Inferior parietal cortex (tissue), 1 donor: ENCODE data around the gene RAI1.
"Not testable (repeated sequence)": the region's sequence is repeated elsewhere in the genome, so short reads cannot be mapped to it uniquely, and the experiment has no call there.

ENCODE experiments used
- DNase-seq: peaks from one replicate; pipeline ENCODE4 v3.0.0-alpha.2; 2016; ENCODE audit errors: extremely low spot score

RAI1 gene, protein sequence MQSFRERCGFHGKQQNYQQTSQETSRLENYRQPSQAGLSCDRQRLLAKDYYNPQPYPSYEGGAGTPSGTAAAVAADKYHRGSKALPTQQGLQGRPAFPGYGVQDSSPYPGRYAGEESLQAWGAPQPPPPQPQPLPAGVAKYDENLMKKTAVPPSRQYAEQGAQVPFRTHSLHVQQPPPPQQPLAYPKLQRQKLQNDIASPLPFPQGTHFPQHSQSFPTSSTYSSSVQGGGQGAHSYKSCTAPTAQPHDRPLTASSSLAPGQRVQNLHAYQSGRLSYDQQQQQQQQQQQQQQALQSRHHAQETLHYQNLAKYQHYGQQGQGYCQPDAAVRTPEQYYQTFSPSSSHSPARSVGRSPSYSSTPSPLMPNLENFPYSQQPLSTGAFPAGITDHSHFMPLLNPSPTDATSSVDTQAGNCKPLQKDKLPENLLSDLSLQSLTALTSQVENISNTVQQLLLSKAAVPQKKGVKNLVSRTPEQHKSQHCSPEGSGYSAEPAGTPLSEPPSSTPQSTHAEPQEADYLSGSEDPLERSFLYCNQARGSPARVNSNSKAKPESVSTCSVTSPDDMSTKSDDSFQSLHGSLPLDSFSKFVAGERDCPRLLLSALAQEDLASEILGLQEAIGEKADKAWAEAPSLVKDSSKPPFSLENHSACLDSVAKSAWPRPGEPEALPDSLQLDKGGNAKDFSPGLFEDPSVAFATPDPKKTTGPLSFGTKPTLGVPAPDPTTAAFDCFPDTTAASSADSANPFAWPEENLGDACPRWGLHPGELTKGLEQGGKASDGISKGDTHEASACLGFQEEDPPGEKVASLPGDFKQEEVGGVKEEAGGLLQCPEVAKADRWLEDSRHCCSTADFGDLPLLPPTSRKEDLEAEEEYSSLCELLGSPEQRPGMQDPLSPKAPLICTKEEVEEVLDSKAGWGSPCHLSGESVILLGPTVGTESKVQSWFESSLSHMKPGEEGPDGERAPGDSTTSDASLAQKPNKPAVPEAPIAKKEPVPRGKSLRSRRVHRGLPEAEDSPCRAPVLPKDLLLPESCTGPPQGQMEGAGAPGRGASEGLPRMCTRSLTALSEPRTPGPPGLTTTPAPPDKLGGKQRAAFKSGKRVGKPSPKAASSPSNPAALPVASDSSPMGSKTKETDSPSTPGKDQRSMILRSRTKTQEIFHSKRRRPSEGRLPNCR (N-terminal part only)

DNA sequence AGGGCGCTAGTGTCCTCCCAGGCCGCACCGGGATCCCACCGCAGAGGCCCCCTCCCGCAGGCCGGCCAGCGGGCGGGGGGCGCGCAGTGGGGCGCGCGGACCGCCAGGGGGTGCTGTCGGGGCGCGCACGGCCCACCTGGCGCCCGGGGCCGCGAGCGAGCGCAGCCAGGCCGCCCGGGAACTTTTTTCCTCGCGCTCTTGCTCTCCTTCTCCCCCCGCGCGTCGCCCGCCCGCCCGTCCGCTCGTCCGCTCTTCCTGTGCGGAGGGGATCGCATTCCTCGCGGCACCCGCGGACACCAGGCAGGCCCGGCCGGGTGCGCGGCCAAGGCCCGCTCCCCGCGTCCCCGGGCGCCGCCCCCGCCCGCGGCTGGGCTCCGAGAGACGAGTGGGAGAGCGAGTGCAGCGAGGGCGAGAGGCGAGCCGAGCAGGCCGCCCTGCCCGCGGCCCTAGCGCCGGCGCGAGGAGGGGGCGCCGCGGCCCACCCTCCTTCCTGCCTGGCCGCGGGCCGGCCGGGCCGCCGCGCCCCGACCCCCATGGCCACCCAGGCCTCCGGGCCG is at the start of gene RAI1:
RAI1 (plus strand) TSS at position 272 of the 557 bp plus-strand sequence. CDS start 111,491 bp downstream, outside the sequence.
- peak; percentile 58 for DNase-seq

DNA sequence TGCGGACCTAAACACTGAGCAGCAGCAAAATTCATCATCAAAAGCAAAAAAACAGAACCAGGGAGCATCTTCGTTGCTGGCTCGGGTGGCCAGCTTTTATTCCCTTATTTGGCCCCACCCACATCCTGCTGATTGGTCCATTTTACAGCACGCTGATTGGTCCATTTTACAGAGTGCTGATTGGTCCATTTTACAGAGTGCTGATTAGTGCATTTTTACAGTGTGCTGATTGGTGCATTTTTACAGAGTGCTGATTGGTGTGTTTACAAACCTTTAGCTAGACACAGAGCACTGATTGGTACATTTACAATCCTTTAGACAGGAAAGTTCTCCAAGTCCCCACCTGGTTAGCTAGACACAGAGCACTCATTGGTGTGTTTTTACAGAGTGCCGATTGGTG is 48.6 kb upstream of the RAI1 start:
- not testable (repeated sequence) for DNase-seq

DNA sequence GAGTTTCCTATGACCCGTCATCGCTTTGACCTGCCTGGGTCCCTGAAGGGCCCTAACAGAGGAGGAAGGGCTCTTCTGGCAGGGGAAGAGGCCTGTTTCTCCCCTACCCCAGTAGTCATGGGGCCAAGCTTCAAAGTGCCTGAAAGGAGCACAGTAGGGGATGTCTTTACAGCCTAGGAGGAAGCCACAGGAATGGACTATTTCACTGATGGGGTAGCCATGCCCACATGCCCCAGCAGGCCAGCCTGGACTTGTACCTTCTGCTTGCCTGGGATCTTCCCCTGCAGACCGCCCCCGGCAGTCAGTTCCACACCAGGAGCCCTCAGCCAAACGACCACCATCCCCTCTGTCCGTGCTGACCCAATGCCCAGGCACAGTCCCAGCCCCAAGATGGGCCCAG is 47.9 kb upstream of the RAI1 start:
- no peak for DNase-seq

DNA sequence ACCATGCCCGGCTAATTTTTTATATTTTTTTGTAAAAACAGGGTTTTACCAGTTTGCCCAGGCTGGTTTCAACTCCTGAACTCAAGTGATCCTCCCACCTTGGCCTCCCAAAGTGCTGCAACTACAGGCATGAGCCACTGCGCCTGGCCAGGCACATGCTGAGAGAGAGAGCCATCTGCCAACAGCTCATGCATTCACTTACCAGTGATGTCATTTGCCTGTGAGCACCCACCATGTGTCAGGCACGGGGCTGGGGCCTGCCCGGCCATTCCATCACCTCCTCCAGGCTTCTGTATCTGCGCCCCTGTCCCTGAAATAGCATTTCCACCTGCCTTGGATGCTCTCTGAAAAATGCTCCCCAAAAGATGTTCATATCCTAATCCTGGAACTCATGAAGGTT is 46.1 kb upstream of the RAI1 start:
- DNase-seq = no peak

DNA sequence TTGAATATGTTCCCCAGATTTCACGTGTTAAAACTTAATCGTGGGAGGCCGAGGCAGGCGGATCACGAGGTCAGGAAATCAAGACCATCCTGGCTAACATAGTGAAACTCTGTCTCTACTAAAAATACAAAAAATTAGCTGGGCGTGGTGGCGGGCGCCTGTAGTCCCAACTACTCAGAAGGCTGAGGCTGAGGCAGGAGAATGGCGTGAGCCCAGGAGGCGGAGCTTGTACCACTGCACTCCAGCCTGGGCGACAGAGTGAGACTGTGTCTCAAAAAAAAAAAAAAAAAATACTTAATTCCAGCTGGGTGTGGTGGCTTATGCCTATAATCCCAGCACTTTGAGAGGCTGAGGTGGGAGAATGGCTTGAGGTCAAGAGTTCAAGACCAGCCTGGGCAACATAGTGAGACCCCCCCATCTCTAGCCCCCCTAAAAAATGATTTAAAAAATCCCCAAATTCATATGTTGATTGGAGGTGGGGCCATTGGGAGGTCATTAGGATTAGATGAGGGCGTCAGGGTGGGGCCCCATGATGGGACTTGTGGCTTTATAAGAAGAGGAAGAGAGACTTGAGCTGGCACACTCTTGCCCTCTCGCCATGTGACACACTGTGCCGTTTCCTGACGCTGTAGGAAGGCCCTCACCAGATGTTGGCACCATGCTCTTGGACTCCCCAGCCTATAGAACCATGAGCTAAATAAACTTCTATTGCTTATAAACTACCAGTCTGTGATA is 45.6 kb upstream of the RAI1 start:
- DNase-seq = not testable (repeated sequence)

DNA sequence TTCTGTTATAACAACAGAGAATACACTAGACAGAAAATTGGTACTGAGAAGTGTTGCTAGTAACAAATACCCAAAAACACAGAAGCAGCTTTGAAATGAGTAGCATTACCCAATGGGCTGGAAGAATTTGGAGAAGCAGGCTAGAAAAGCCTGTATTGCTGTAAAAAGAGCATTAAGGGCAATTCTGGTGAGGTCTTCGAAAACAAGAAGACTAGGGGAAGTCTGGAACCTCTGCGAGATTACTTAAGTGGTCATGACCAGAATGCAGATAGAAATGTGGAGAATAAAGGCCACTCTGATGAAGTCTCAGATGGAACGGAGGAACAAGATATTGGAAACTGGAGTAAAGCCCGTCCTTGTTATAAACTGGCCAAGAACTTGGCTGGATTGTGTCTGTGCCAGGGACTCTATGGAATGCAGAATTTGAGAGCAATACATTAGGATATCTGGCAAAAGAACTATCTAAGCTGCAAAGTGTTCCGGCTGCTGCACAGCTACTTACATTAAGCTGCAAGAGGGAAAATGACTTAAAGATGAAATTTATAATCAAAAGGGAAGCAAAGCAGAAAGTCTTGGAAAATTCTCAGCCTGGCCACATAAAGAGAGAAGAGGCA is 44.9 kb upstream of the RAI1 start:
- no peak for DNase-seq

DNA sequence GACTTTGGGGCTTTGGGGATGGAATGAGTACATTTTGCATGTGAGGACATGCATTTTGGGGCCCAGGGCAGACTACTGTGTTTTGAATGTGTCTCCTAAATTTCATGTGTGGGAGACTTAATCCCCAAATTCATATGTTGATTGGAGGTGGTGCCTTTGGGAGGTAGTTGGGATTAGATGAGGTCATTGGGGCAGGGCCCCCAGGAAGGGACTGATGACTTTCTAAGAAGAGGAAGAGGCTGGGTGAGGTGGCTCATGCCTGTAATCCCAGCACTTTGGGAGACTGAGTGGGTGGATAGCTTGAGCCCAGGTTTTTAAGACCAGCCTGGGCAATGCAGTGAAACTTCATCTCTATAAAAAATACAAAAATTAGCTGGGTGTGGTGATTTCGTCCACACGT is 42.8 kb upstream of the RAI1 start:
- no peak for DNase-seq

DNA sequence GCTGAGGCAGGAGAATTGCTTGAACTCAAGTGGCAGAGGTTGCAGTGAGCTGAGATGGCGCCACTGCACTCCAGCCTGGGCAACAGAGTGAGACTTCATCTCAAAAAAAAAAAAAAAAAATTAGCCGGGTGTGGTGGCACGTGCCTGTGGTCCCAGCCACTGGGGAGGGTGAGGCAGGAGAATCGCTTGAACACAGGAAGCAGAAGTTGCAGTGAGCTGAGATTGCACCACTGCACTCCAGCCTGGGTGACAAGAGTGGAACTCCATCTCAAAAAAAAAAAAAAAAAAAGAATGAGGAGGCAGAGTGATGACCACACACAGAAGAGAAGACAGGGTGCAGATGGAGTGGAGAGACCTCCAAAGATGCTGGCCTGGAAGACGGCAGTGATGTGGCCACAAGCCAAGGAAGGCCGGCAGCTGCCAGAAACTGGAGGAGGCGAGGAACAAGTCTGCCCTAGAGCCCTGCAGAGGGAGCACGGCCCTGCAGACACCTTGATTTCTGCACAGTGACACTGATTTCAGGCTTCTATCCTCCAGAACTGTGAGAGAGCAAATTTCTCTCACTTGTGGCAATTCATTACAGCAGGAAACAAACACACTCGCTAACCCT is 41.5 kb upstream of the RAI1 start:
- not testable (repeated sequence) for DNase-seq

DNA sequence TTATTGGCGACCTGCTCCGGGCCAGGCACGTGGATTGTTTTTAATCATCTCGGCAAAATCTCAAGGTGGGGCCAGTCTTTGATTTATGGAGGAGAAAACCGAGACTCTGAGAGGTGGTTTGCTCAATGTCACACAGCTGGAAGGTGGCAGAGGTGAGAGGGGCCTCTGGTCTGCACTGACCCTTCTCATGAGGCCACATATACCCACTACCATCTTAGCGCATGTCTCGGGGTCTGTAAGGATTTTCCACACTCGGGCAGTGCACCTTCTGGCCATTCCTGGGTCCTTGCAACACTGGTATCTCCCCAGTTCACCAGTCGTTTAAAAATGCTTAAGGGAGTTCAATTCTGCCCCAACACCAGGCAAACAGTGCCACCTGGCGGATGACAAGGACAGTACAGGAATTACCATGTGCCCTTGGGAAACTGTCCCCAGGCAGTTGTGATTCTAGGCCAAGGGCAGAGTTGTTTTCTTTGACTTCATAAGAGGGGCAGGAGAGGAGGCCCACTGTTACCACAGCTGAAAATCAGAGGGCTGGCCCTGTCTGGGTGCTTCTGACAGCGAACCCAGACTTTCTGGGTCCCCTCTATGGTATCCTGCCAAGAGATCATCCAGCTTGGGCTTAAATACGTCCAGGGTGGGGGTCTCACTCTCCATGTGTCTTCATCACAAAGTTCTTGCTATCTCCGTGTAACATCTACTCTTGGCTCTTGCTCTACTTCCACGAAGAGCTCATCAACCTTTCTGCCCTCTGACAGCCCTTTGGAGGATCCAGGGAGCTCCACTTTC is 39.4 kb upstream of the RAI1 start:
- peak; percentile 93 for DNase-seq

DNA sequence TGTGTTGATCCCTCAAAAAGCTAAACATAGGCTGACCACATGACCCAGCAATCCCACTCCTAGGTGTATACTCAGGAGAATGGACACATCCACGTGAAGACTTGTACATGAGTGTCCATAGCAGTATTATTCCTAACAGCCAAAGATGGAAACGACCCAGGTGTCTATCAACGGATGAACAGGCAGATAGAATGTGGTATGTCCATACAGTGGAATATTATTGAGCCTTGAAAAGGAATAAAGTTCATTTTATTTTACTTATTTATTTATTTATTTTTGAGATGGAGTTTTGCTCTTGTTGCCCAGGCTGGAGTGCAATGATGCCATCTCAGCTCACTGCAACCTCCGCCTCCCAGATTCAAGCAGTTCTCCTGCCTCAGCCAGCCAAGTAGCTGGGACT is 36.1 kb upstream of the RAI1 start:
- DNase-seq = not testable (repeated sequence)

DNA sequence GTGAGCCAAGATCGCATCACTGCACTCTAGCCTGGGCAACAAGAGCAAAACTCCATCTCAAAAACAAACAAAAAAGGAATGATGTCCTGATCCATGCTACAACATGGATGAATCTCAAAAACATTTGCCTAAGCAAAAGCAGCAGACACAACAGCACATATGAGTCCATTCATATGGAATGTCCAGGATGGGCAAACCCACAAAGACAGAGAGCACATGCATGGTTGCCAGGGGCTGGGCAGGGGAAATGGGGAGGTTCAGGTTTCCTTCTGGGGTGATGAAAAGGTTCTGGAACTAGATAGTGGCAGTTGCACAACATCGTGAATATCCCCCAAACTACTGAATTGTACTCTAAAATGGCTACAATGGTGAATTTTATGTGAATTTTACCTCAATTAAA is 35.3 kb upstream of the RAI1 start:
- DNase-seq = no peak

DNA sequence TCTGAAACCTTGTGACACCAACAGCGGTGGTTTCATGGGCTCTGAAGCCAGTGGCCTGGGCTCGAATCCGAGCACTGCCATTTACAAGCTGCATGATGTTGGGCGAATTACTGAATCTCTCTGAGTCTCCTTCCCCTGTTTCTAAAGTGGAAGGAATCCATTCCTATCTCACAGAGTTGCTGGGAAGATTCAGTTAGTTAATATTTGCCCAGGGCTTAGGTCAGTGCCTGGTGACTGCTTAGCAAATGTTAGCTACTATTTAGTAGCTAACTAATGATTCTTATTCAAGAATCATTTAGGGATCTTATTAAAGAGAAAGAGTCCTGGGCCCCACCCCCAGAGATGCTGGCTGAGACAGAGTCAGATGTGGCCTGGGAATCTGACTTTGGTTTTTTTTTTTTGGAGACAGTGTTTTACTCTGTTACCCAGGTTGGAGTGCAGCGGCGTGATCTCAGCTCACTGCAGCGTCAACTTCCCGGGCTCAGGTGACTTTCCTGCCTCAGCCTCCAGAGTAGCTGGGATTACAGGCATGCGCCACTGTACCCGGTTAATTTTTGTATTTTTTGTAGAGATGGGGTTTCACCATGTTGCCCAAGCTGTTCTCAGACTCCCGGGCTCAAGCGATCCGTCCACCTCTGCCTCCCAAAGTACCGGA is 33.6 kb upstream of the RAI1 start:
- DNase-seq = no peak

DNA sequence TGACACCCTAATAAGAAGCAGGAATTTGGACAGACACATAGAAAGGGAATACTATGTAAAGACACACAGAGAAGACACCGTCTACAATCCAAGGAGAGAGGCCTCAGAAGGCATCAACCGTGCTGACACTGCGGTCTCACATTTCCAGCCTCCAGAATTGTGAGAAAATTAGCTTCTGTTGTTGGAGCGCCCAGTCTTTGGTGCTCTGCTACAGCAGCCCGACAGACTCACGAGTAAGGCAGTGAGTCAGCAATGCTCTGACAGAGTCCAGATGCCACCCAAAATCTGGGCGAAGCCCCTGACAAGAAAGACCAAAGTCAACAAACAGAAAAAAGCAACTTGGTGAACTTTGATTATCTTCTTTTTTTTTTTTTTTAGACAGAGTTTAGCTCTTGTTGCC is 32.5 kb upstream of the RAI1 start:
- DNase-seq = no peak

DNA sequence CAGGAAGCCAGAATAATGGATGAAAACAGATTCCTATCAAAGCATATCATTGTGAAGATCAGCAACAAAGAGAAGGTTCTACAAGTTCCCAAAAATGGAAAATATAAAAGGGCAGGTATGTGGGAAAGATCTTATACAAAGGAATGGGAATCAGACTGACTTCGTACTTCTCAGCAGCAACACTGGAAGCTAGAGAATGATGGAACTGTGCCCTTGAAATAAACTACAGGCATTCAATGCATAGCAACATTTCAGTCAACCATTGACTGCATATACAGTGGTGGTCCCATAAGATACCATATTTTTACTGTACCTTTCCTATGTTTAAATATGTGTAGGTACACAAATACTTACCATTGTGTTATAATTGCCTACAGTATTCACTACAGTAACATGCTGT is 30.3 kb upstream of the RAI1 start:
- no peak for DNase-seq

DNA sequence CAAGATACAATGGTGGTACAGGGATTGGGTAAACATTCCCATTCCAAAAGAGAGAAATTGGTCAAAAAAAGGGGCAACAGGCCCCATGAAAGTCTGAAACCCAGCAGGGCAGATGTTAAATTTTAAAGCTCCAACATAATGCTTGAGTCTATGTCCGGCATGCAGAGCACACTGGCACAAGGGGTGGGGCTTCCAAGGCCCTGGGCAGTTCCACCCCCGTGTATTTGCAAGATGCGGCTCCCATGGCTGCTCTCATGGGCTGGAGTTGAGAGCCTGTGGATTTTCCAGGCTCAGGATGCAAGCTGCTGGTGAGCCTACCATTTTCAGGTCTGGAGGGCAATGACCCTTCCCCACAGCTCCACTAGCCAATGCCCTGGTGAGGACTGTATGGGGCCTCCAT is 27.9 kb upstream of the RAI1 start:
- DNase-seq = no peak

DNA sequence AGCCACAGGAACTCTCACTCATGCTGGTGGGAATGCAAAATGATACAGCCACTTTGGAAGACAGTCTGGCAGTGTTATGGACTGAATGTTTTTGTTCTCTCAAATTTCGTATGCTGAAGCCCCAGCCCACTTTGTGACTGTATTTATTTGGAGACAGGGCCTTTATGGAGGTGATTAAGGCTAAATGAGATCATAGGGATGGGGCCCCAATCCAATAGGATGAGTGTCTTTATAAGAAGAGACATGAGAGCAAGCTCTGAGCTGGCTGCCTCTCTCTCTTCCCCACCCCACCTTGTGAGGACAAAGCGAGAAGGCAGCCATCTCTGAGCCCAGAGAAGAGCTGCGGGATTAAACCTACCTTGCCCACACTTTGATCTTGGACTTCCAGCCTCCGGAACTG is 21.9 kb upstream of the RAI1 start:
- DNase-seq = no peak

DNA sequence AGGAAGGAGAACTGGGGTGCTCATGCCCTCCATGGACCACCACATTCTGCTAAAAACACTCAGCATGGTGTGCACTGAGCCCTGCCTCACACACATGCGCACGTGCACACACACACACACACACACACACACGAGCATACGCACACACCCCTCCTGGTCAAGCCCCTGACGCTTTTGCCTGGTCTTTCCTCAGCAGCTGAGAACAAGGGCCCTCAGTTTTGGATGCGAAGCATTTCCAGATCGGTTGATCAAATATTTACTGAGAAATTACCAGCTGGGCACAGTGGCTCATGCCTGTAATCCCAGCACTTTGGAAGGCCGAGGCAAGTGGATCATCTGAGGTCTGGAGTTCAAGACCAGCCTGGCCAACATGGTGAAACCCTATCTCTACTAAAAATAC is 20.1 kb upstream of the RAI1 start:
- DNase-seq = no peak

DNA sequence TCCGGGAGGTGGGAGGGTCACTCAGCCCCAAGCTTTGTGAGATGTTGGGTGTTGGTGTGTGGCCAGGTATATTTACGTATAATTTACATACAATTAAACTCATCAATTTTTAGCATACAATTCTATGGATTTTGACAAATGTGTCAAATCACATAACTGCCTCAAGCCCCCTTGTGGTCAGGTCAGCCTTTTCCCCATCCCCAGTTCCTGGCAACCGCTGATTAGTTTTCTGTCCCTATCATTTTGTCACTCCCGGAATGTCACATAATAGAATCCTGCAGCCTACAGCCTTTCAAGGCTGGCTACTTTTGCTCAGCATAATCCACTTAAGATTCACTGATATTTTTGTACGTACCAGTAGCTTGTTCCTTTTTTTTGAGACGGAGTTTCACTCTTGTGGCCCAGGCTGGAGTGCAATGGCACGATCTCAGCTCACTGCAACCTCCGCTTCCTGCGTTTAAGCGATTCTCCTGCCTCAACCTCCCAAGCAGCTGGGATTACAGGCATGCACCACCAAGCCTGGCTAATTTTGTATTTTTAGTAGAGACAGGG is 19.3 kb upstream of the RAI1 start:
- no peak for DNase-seq
